SJCRH30 (cell line): ENCODE results near the gene ZNF432. TPM values are rescaled to one million over a fixed set of nuclear protein-coding genes. Genes with fewer than 3 reads are reported as not detected.
A peak's percentile ranks its signal among the peaks of the same experiment; 100 is the strongest.
"Not testable (repeated sequence)": the region's sequence is repeated elsewhere in the genome, so short reads cannot be mapped to it uniquely, and the experiment has no call there.

Source experiments
- DNase-seq, 2 experiments: peaks; one replicate each; pipeline ENCODE4 v3.0.0-alpha.2; 2015 to 2020
- H3K27ac ChIP-seq: fragments of 250-450 bp; sonication (Bioruptor Pico); 2 replicates; pipeline ENCODE4 v1.5.1; 2020; ENCODE audit warnings: mild to moderate bottlenecking, moderate library complexity
- H3K27me3 ChIP-seq: fragments of 250-450 bp; sonication (Bioruptor Pico); 2 replicates; pipeline ENCODE4 v1.5.1; 2020; ENCODE audit warnings: mild to moderate bottlenecking, moderate library complexity
- H3K36me3 ChIP-seq: fragments of 250-450 bp; sonication (Bioruptor Pico); 2 replicates; pipeline ENCODE4 v1.5.1; 2020; ENCODE audit warnings: mild to moderate bottlenecking, moderate library complexity
- H3K4me1 ChIP-seq: fragments of 250-450 bp; sonication (Bioruptor Pico); 2 replicates; pipeline ENCODE4 v1.5.1; 2020; ENCODE audit warnings: mild to moderate bottlenecking, moderate library complexity
- H3K4me3 ChIP-seq: fragments of 250-450 bp; sonication (Bioruptor Pico); 2 replicates; pipeline ENCODE4 v1.5.1; 2020; ENCODE audit warnings: mild to moderate bottlenecking, moderate library complexity
- H3K9me3 ChIP-seq: fragments of 250-450 bp; sonication (Bioruptor Pico); replicated peaks from 2 replicates; pipeline ENCODE4 v1.5.1; 2020; ENCODE audit warnings: mild to moderate bottlenecking, moderate library complexity
- total RNA-seq: library from RNA; depleted of rRNA; stranded (reverse); fragments of >200 nt; shearing (Covaris generic); gene quantifications from 2 replicates; pipeline ENCODE4 v1.2.3, GENCODE V29; 2014; rRNA removed

Gene ZNF432
- 8.6 and 10.0 TPM in 2 replicates for total RNA-seq

GRCh38 chr19:52048555-52049501, at the start of gene ZNF432:
Gene ZNF432 (minus strand): TSS chr19:52048838. CDS start chr19:52046868, 1,970 bp downstream.
- no peaks in the 10 kb centered on the region for H3K27me3 ChIP-seq
- peak; percentile 91 to 92 for DNase-seq
- H3K9me3 ChIP-seq: peaks cover 20% of the 10 kb centered on the region
- H3K36me3 ChIP-seq: peaks cover 30% of the 10 kb centered on the region
- no peaks in the 10 kb centered on the region for H3K4me1 ChIP-seq
- H3K4me3 ChIP-seq: peak within 1 kb of the TSS; percentile 73
- H3K27ac ChIP-seq: peak within 1 kb of the TSS; percentile 84

GRCh38 chr19:52096416-52096815, 47.8 kb upstream of the ZNF432 start:
- not testable (repeated sequence) for H3K9me3 ChIP-seq, H3K27ac ChIP-seq, DNase-seq, H3K4me3 ChIP-seq, H3K27me3 ChIP-seq, H3K4me1 ChIP-seq
- peaks cover 14% of the 10 kb centered on the region for H3K36me3 ChIP-seq

GRCh38 chr19:52095172-52096014, 46.8 kb upstream of the ZNF432 start, which contains the start of gene ZNF841:
Gene ZNF841 (minus strand): TSS chr19:52095765. CDS start chr19:52084801, 10,964 bp downstream.
- peaks cover 5% of the 10 kb centered on the region for H3K9me3 ChIP-seq
- peak; percentile 97 for DNase-seq
- H3K36me3 ChIP-seq: peaks cover 21% of the 10 kb centered on the region
- peak within 1 kb of the TSS; percentile 59 for H3K27ac ChIP-seq
- H3K4me3 ChIP-seq: peak within 1 kb of the TSS; percentile 87
- no peaks in the 10 kb centered on the region for H3K4me1 ChIP-seq
- H3K27me3 ChIP-seq: no peaks in the 10 kb centered on the region

- no peaks in the 10 kb centered on the region for H3K4me1 ChIP-seq
- no peaks in the 10 kb centered on the region for H3K27me3 ChIP-seq
- H3K9me3 ChIP-seq: peaks cover 8% of the 10 kb centered on the region
- peak overlapping the region; percentile 59 for H3K27ac ChIP-seq
- H3K4me3 ChIP-seq: peak overlapping the region; percentile 87
- peaks cover 28% of the 10 kb centered on the region for H3K36me3 ChIP-seq
- DNase-seq: peak; percentile 3 to 9
These were observed 46.0 kb upstream of the ZNF432 start for GRCh38 chr19:52094526-52095130.

- Histone ChIP-seq H3K4me1 (no peaks in the 10 kb centered on the region), H3K36me3 (peaks cover 84% of the 10 kb centered on the region), H3K4me3 (no peak overlapping the region), H3K9me3 (peaks cover 32% of the 10 kb centered on the region), H3K27me3 (no peaks in the 10 kb centered on the region), H3K27ac (no peak overlapping the region)
- DNase-seq: no peak
These were observed 37.8 kb upstream of the ZNF432 start for GRCh38 chr19:52086481-52086880.

GRCh38 chr19:52070496-52070895, 21.9 kb upstream of the ZNF432 start:
- H3K27ac ChIP-seq: no peak overlapping the region
- H3K27me3 ChIP-seq: no peaks in the 10 kb centered on the region
- no peaks in the 10 kb centered on the region for H3K4me1 ChIP-seq
- H3K4me3 ChIP-seq: no peak overlapping the region
- H3K36me3 ChIP-seq: peaks cover 96% of the 10 kb centered on the region
- DNase-seq: no peak
- H3K9me3 ChIP-seq: peaks cover 49% of the 10 kb centered on the region

GRCh38 chr19:52069653-52070052, 21.0 kb upstream of the ZNF432 start:
- Histone ChIP-seq H3K4me3 (no peak overlapping the region), H3K4me1 (no peaks in the 10 kb centered on the region), H3K27ac (no peak overlapping the region), H3K9me3 (peaks cover 53% of the 10 kb centered on the region), H3K36me3 (peaks cover 96% of the 10 kb centered on the region), H3K27me3 (no peaks in the 10 kb centered on the region)
- no peak for DNase-seq

- no peak overlapping the region for H3K4me3 ChIP-seq
- H3K4me1 ChIP-seq: no peaks in the 10 kb centered on the region
- no peak overlapping the region for H3K27ac ChIP-seq
- no peaks in the 10 kb centered on the region for H3K27me3 ChIP-seq
- peaks cover 86% of the 10 kb centered on the region for H3K36me3 ChIP-seq
- H3K9me3 ChIP-seq: peaks cover 60% of the 10 kb centered on the region
- DNase-seq: no peak
These were observed 17.7 kb upstream of the ZNF432 start for GRCh38 chr19:52066258-52066863.

GRCh38 chr19:52065399-52065798, 16.8 kb upstream of the ZNF432 start:
- Histone ChIP-seq H3K9me3 (peaks cover 53% of the 10 kb centered on the region), H3K4me3 (no peak overlapping the region), H3K27ac (no peak overlapping the region), H3K27me3 (no peaks in the 10 kb centered on the region), H3K4me1 (no peaks in the 10 kb centered on the region), H3K36me3 (peaks cover 77% of the 10 kb centered on the region)
- no peak for DNase-seq

- not testable (repeated sequence) for H3K4me1 ChIP-seq
These were observed 7.8 kb upstream of the ZNF432 start for GRCh38 chr19:52056480-52056879.

GRCh38 chr19:52051736-52052135, 3.1 kb upstream of the ZNF432 start:
- not testable (repeated sequence) for H3K27ac ChIP-seq, DNase-seq, H3K27me3 ChIP-seq, H3K36me3 ChIP-seq, H3K4me3 ChIP-seq, H3K4me1 ChIP-seq
- H3K9me3 ChIP-seq: peaks cover 20% of the 10 kb centered on the region

More at GRCh38 chr19:52056480-52056879, 7.8 kb upstream of the ZNF432 start:
- not testable (repeated sequence) for H3K36me3 ChIP-seq, H3K27me3 ChIP-seq, DNase-seq, H3K4me3 ChIP-seq, H3K27ac ChIP-seq
- peaks cover 14% of the 10 kb centered on the region for H3K9me3 ChIP-seq

- Histone ChIP-seq H3K9me3 (peaks cover 32% of the 10 kb centered on the region), H3K36me3 (peaks cover 84% of the 10 kb centered on the region)
- no peak for DNase-seq
These were observed 9.5 kb downstream of the ZNF432 start for GRCh38 chr19:52039169-52039568.

GRCh38 chr19:52034051-52034728, 14.4 kb downstream of the ZNF432 start:
- Histone ChIP-seq H3K27me3 (no peaks in the 10 kb centered on the region), H3K27ac (no peak overlapping the region), H3K9me3 (peaks cover 49% of the 10 kb centered on the region), H3K4me3 (no peak overlapping the region), H3K4me1 (no peaks in the 10 kb centered on the region), H3K36me3 (peaks cover 69% of the 10 kb centered on the region)
- DNase-seq: no peak

More at GRCh38 chr19:52039169-52039568, 9.5 kb downstream of the ZNF432 start:
- Histone ChIP-seq H3K27ac (no peak overlapping the region), H3K27me3 (no peaks in the 10 kb centered on the region), H3K4me3 (no peak overlapping the region), H3K4me1 (no peaks in the 10 kb centered on the region)

GRCh38 chr19:52028780-52029123, 19.9 kb downstream of the ZNF432 start:
- H3K9me3 ChIP-seq: peaks cover 18% of the 10 kb centered on the region

More at GRCh38 chr19:52028780-52029123, 19.9 kb downstream of the ZNF432 start:
- no peak for DNase-seq
- Histone ChIP-seq H3K27ac (peak overlapping the region; percentile 93), H3K4me1 (no peaks in the 10 kb centered on the region), H3K27me3 (no peaks in the 10 kb centered on the region), H3K36me3 (peaks cover 39% of the 10 kb centered on the region), H3K4me3 (peak overlapping the region; percentile 93)
